Osteocyte (in vitro differentiated cells): ENCODE results near the gene UBFD1. TPM values are rescaled to one million over a fixed set of nuclear protein-coding genes. Genes with fewer than 3 reads are reported as not detected.

ENCODE experiments used
- total RNA-seq: library from RNA; stranded (reverse); gene quantifications from 2 replicates; pipeline ENCODE4 v1.2.1, GENCODE V29; 2021

The UBFD1 gene
- total RNA-seq, 1 donor from 2014 or later: 100 TPM

Other genes with a start within 250 kb of the UBFD1 start
- 25.4 and 26.1 TPM in 2 replicates for gene COG7, start 104.5 kb upstream of the UBFD1 start, total RNA-seq
- 59.7 and 64.6 TPM in 2 replicates for gene GGA2, start 47.2 kb upstream of the UBFD1 start, total RNA-seq
- gene EARS2, start 377 bp upstream of the UBFD1 start, total RNA-seq: 18.7 and 21.1 TPM in 2 replicates
- gene NDUFAB1, start 38.6 kb downstream of the UBFD1 start, total RNA-seq: 49.7 and 59.4 TPM in 2 replicates
- gene PALB2, start 83.6 kb downstream of the UBFD1 start, total RNA-seq: 14.0 and 14.9 TPM in 2 replicates
- gene DCTN5, start 83.7 kb downstream of the UBFD1 start, total RNA-seq: 65.3 and 69.7 TPM in 2 replicates
- gene PLK1, start 121.2 kb downstream of the UBFD1 start, total RNA-seq: 16.7 and 17.8 TPM in 2 replicates
- not detected in 2 replicates for gene ERN2, start 155.5 kb downstream of the UBFD1 start, total RNA-seq
- not detected in 2 replicates for gene CHP2, start 197.3 kb downstream of the UBFD1 start, total RNA-seq